ENCODE measurements around the gene INHA.

- TF ChIP-seq EZH2 (IDR thresholded peaks at IDR 0.05; ENCODE audit: low read length, unreplicated experiment) (no peak), CTCF (conservative IDR thresholded peaks at IDR 0.05; ENCODE audit: low read depth, low read length) (no peak)
Measured at GRCh38 chr2:219545943-219546352, 26.2 kb upstream of the INHA start.
